GM18519 (cell line): ENCODE results near the gene PRKAR1B.

Source experiments
- ATAC-seq: cut with Tn5 transposase; IDR thresholded peaks from one replicate; pipeline ENCODE4 v1.9.1; 2021; ENCODE audit warnings: mild to moderate bottlenecking, moderate library complexity; ENCODE audit not compliant: unreplicated experiment, low FRiP score

Gene PRKAR1B

GRCh38 chr7:532379-533143 lies 194.5 kb downstream of the PRKAR1B start:
- no peak for ATAC-seq

- ATAC-seq, result no peak
These were observed 195.3 kb downstream of the PRKAR1B start for GRCh38 chr7:531777-532176.

- no peak for ATAC-seq
These were observed 198.6 kb downstream of the PRKAR1B start for GRCh38 chr7:528451-528850.

- no peak for ATAC-seq
These were observed 199.4 kb downstream of the PRKAR1B start for GRCh38 chr7:527723-528122.

- no peak for ATAC-seq
These were observed 200.5 kb downstream of the PRKAR1B start for GRCh38 chr7:526460-527034.

GRCh38 chr7:525740-526139 lies 201.3 kb downstream of the PRKAR1B start:
- ATAC-seq, result no peak

GRCh38 chr7:524800-525199 lies 202.3 kb downstream of the PRKAR1B start:
- ATAC-seq, result no peak

GRCh38 chr7:523347-524336 lies 203.4 kb downstream of the PRKAR1B start:
- no peak for ATAC-seq

- no peak for ATAC-seq
These were observed 204.1 kb downstream of the PRKAR1B start for GRCh38 chr7:522951-523314.

GRCh38 chr7:522071-522950 lies 204.8 kb downstream of the PRKAR1B start:
- no peak for ATAC-seq

GRCh38 chr7:521221-522070 lies 205.6 kb downstream of the PRKAR1B start:
- ATAC-seq, result no peak

- no peak for ATAC-seq
These were observed 206.4 kb downstream of the PRKAR1B start for GRCh38 chr7:520503-521161.

- no peak for ATAC-seq
These were observed 207.3 kb downstream of the PRKAR1B start, which contains the start of gene PDGFA for GRCh38 chr7:519484-520390. TSS of gene PDGFA (minus strand) at chr7:519846. CDS start at chr7:519001, 845 bp downstream.

GRCh38 chr7:518630-519483 lies 208.2 kb downstream of the PRKAR1B start:
- ATAC-seq, result no peak

GRCh38 chr7:517774-518629 lies 209.1 kb downstream of the PRKAR1B start:
- ATAC-seq, result no peak
